SK-N-SH treated with all-trans-retinoic acid at 6 μM for 48 hours (cell line): ENCODE data around the gene OSM.

Source experiments
- ATAC-seq: fragments of 200-7000 bp; cut with Tn5 transposase; 3 replicates; pipeline ENCODE4 v1.9.1; 2020; ENCODE audit warnings: mild to moderate bottlenecking, moderate library complexity
- ARNTL ChIP-seq: fragments of 450-650 bp; formaldehyde crosslinking; IDR thresholded peaks from 2 replicates; pipeline ENCODE4 v1.5.0; 2020; ENCODE audit warnings: low read depth, mild to moderate bottlenecking, moderate library complexity, borderline replicate concordance
- ESRRG ChIP-seq: fragments of 250-450 bp; sonication (Bioruptor Pico); IDR thresholded peaks from 2 replicates; pipeline ENCODE4 v1.6.1; 2021; ENCODE audit warnings: mild to moderate bottlenecking
- GLIS3 ChIP-seq: fragments of 250-450 bp; sonication (Bioruptor Pico); IDR thresholded peaks from 2 replicates; pipeline ENCODE4 v1.5.0; 2020; ENCODE audit warnings: mild to moderate bottlenecking, moderate library complexity
- ISL1 ChIP-seq: fragments of 250-450 bp; sonication (Bioruptor Pico); IDR thresholded peaks from 2 replicates; pipeline ENCODE4 v2.1.2; 2022; ENCODE audit warnings: mild to moderate bottlenecking, moderate library complexity
- OSR1 ChIP-seq: fragments of 250-450 bp; sonication (Bioruptor Pico); IDR thresholded peaks from 2 replicates; pipeline ENCODE4 v1.8.0; 2022; ENCODE audit warnings: moderate library complexity, mild to moderate bottlenecking, inconsistent platforms
- PATZ1 ChIP-seq: fragments of 250-450 bp; sonication (Bioruptor Pico); IDR thresholded peaks from 2 replicates; pipeline ENCODE4 v1.8.0; 2020; ENCODE audit warnings: mild to moderate bottlenecking, moderate library complexity, borderline replicate concordance
- PPARA ChIP-seq: fragments of 250-450 bp; sonication (Bioruptor Pico); IDR thresholded peaks from 2 replicates; pipeline ENCODE4 v1.5.0; 2020; ENCODE audit warnings: mild to moderate bottlenecking, borderline replicate concordance
- SNAI2 ChIP-seq: fragments of 250-450 bp; sonication (Bioruptor Pico); IDR thresholded peaks from 2 replicates; pipeline ENCODE4 v1.5.0; 2020; ENCODE audit warnings: mild to moderate bottlenecking, moderate library complexity
- TCF4 ChIP-seq: fragments of 250-450 bp; sonication (Bioruptor Pico); IDR thresholded peaks from 2 replicates; pipeline ENCODE4 v1.8.0; 2021; ENCODE audit warnings: mild to moderate bottlenecking, moderate library complexity, borderline replicate concordance
- TOX ChIP-seq: fragments of 250-450 bp; sonication (Bioruptor Pico); IDR thresholded peaks from 2 replicates; pipeline ENCODE4 v1.8.0; 2021; ENCODE audit warnings: mild to moderate bottlenecking, moderate library complexity, borderline replicate concordance
- ZC3H10 ChIP-seq: fragments of 250-450 bp; sonication (Bioruptor Pico); IDR thresholded peaks from 2 replicates; pipeline ENCODE4 v1.5.1; 2021; ENCODE audit warnings: mild to moderate bottlenecking, moderate library complexity
- TF ChIP-seq, protein P1 (sequence below): fragments of 250-450 bp; sonication (Bioruptor Pico); IDR thresholded peaks from 2 replicates; pipeline ENCODE4 v1.5.1; 2020; ENCODE audit warnings: low read depth, mild to moderate bottlenecking, moderate library complexity
- TF ChIP-seq, protein P2 (sequence below): fragments of 250-450 bp; sonication (Bioruptor Pico); IDR thresholded peaks from 2 replicates; pipeline ENCODE4 v1.8.0; 2021; ENCODE audit warnings: low read depth, mild to moderate bottlenecking, moderate library complexity, borderline replicate concordance
- TF ChIP-seq, protein P3 (sequence below): fragments of 250-450 bp; sonication (Bioruptor Pico); IDR thresholded peaks from 2 replicates; pipeline ENCODE4 v1.5.0; 2020; ENCODE audit warnings: mild to moderate bottlenecking, moderate library complexity

The OSM gene

DNA sequence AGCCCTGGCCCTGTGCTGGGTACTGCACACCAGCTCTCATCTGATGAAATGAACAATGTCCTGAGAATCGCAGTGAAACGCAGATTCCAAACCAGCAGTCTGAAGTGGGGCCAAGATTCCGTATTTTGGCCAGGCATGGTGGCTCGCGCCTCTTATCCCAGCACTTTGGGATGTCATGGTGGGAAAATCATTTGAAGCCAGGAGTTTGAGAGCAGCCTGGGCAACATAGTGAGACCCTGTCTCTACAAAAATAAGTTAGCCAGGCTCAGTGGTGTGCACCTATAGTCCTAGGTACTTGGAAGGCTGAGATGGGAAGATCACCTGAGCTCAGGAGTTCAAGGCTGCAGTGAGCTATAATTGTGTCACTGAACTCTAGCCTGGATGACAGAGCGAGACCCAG lies 33.1 kb downstream of the OSM start:
- TF ChIP-seq PATZ1 (no peak), TCF4 (no peak), OSR1 (CRISPR knock-in tag) (no peak), ARNTL (CRISPR knock-in tag) (no peak), TOX (no peak)
- TF ChIP-seq, protein P1, sequence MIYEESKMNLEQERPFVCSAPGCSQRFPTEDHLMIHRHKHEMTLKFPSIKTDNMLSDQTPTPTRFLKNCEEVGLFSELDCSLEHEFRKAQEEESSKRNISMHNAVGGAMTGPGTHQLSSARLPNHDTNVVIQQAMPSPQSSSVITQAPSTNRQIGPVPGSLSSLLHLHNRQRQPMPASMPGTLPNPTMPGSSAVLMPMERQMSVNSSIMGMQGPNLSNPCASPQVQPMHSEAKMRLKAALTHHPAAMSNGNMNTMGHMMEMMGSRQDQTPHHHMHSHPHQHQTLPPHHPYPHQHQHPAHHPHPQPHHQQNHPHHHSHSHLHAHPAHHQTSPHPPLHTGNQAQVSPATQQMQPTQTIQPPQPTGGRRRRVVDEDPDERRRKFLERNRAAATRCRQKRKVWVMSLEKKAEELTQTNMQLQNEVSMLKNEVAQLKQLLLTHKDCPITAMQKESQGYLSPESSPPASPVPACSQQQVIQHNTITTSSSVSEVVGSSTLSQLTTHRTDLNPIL (CRISPR knock-in tag): no peak
- TF ChIP-seq, protein P2, sequence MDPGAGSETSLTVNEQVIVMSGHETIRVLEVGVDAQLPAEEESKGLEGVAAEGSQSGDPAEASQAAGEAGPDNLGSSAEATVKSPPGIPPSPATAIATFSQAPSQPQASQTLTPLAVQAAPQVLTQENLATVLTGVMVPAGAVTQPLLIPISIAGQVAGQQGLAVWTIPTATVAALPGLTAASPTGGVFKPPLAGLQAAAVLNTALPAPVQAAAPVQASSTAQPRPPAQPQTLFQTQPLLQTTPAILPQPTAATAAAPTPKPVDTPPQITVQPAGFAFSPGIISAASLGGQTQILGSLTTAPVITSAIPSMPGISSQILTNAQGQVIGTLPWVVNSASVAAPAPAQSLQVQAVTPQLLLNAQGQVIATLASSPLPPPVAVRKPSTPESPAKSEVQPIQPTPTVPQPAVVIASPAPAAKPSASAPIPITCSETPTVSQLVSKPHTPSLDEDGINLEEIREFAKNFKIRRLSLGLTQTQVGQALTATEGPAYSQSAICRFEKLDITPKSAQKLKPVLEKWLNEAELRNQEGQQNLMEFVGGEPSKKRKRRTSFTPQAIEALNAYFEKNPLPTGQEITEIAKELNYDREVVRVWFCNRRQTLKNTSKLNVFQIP: no peak
- ATAC-seq: no peak

- no peak for ATAC-seq
- no peak for TF ChIP-seq PPARA (CRISPR knock-in tag)
- no peak for TF ChIP-seq TOX
Measured at GRCh38 chr22:30232716-30233218, 33.9 kb downstream of the OSM start.

DNA sequence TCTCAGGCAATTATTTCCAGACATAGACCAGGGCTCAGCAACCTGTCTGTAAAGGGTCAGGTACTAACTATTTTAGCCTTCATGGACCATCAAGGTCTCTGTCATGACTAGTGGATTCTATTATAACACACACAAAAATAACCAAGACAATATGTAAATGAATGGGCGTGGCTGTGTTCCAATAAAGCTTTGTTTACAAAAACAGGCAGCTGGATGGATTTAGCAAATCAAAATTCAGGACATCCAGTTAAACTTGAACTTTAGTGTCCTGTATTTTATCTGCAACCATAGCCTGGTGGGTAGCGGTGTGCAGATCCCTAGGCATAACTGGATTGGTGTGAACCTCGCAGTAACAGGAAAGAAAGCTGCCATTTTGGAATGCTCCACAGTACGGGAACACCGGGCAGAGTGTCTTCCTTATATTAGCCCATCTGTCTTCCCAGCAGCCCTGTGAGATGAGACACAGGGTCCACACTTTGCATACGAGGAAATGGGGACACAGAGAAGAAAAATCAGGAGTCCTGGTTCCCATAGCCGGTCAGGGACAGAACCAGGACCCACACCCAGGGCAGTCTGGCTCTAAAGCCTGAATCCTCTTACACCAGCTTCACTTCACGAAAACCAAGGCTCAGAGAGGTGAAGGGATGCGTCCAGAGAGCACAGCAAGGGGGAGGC lies 35.7 kb downstream of the OSM start:
- no peak for ATAC-seq
- TF ChIP-seq ISL1 (no peak), SNAI2 (no peak), GLIS3 (CRISPR knock-in tag) (no peak)

DNA sequence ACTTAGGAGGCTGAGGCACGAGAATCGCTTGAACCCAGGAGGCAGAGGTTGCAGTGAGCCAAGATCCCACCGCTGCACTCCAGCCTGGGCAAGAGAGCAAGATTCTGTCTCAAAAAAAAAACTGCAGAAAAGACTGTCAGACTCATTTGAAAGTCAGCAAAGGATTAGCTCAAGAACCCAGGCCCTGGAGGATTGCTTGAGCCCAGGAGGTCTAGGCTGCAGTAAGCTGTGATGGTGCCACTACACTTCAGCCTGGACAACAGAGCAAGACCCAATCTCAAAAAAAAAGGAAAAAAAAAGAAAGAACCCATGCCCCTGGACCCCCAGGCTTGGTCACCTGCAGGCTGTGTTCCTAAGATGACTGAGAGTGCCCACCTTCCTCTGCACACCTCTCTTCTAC lies 36.3 kb downstream of the OSM start:
- TF ChIP-seq PPARA (CRISPR knock-in tag) (no peak), GLIS3 (CRISPR knock-in tag) (no peak), ESRRG (CRISPR knock-in tag) (no peak), ZC3H10 (CRISPR knock-in tag) (no peak)
- TF ChIP-seq, protein P3, sequence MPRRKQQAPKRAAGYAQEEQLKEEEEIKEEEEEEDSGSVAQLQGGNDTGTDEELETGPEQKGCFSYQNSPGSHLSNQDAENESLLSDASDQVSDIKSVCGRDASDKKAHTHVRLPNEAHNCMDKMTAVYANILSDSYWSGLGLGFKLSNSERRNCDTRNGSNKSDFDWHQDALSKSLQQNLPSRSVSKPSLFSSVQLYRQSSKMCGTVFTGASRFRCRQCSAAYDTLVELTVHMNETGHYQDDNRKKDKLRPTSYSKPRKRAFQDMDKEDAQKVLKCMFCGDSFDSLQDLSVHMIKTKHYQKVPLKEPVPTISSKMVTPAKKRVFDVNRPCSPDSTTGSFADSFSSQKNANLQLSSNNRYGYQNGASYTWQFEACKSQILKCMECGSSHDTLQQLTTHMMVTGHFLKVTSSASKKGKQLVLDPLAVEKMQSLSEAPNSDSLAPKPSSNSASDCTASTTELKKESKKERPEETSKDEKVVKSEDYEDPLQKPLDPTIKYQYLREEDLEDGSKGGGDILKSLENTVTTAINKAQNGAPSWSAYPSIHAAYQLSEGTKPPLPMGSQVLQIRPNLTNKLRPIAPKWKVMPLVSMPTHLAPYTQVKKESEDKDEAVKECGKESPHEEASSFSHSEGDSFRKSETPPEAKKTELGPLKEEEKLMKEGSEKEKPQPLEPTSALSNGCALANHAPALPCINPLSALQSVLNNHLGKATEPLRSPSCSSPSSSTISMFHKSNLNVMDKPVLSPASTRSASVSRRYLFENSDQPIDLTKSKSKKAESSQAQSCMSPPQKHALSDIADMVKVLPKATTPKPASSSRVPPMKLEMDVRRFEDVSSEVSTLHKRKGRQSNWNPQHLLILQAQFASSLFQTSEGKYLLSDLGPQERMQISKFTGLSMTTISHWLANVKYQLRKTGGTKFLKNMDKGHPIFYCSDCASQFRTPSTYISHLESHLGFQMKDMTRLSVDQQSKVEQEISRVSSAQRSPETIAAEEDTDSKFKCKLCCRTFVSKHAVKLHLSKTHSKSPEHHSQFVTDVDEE (CRISPR knock-in tag): no peak
- ATAC-seq: no peak

DNA sequence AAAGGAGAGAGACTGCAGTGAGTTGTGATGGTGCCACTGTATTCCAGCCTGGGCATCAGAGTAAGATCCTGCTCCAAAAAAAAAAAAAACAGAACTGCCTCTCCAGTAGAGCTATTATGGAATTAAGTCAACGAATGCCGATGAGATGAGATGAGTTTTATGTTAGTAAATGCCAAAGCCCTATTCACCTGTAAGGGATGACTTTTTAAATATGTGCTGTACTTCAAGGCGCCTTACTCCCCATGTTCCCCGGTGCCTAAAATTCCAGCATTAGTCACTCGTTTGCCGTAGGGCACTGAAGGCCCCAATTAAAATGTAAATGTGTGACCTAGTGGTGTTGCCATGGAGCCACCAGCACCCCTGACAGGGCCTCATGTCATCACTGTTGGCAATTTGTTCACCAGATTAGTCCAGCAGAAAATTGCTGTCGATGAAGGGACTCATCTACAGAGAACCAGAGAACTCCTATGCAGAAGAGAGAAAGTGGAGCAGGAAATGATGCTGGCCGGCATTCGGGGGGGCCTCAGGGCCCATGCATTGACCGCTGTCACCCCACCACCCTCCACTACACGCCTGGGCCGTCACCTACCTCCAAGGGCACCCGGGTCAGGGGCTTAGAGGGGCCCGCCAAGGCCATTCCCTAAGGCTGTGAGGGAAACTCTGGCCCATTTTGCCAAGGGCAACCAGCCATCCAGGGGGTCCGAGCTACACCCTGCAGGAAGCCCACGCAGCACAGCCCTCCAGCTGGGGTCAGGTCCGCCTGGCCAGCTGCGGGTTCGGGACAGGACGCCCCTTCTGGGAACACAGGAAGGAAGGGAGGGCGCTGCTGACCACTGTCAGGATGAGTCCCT lies 37.9 kb downstream of the OSM start:
- no peak for ATAC-seq
- TF ChIP-seq GLIS3 (CRISPR knock-in tag) (no peak), ESRRG (CRISPR knock-in tag) (no peak)
